ENCODE measurements around the gene CNNM4.
"Not testable (repeated sequence)": the region's sequence is repeated elsewhere in the genome, so short reads cannot be mapped to it uniquely, and the experiment has no call there.

Gene CNNM4

DNA sequence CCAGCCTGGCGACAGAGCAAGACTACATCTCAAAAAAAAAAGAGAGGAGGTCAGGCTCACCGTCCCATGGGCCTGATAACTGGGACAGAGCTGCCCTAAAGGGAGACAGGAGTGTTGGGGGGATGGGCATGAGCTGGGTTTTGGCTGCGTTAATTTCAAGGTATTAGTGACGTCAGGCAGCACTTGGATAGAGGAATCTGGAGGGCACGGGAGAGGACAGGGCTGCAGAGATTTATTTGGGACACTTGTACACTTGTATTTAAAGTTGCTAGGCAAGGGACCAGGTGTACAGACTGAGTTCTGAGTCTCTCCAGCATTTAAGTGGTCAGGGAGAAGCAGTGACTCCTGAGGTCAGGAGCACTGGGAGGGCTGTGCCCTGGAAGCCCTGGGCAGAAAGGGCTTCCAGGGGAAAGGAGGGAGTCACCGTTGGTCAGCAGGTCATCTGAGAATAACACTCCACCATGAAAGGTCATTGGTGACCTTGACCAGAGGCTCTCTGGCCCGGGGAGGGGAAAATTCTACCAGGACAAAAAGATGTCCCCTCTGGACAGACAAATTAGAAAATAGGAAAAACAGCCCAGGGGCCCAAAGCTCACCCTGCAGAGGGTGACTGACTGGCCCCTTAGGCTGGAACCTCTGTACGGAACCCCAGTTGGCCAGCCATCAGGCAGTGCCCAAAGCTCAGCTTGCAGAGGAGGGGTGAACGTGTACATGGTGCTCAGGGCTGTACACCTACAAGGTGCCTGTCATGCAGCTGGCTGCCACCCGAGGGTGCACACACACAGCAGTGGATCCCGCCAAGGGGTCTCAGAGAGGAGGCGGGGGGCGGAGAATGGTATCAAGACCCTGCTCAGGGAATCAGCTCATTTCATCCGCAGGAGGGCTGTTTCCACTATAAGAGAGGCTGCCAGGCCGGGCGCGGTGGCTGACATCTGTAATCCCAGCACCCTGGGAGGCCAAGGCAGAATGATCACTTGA is 32.4 kb downstream of the CNNM4 start:
- DNase-seq (ENCODE audit: low read depth): no peak

DNA sequence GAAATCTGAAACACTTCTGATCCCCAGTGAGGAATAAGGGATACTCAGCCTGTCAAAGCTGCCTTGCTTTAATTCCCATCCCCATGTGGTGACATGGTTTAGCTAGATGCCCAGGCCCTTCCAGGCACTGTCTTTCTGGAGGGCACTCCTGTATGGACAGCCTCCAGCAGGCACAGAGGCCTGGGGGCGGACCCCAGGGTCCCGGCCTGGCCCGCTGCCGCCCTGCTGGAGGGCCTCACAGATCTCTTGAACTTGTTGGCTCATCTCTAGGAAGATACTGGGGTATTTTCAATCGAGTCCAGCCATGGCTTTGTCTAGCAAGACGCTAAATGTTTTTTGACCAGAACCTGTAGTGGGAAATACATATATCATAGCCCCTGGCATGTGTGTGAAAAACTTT is 34.4 kb downstream of the CNNM4 start:
- no peak for DNase-seq (ENCODE audit: low read depth)

DNA sequence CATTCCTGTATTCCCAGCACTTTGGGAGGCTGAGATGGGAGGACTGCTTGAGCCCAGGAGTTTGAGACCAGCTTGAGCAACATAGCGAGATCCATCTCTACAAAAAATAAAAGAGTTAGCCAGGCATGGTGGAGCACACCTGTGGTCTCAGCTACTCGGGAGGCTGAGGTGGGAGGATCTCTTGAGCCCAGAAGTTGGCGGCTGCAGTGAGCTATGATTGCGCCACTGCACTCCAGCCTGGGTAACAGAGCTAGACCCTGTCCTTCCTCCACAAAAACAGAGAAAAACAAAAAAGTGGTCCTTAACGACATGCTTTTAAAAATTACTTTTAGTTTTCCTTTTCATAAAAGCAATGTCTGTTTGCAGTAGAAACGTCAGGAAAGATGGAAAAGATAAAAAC is 35.8 kb downstream of the CNNM4 start:
- DNase-seq (ENCODE audit: low read depth): not testable (repeated sequence)

DNA sequence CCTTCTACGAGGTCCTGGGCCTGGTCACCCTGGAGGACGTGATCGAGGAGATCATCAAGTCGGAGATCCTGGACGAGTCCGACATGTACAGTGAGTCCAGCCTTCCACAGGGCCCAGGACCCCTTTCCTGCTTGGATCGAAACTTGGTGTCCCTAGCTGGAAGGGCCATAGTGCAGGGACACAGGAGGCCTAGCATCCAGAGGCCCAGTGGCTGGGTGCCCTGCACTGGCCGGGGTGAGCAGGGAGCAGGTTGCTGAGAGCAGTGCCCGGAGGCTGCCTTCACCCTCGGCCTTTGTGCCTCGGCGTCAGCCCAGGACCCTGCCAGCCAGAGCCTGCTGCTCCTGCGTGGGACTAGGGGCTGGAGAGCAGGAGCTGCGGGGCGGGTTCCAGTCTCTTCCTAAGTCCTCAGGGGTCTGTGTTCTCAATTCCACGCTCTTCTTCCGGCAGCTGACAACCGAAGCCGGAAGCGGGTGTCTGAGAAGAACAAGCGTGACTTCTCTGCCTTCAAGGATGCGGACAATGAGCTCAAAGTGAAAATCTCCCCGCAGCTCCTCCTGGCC is 36.4 kb downstream of the CNNM4 start:
- DNase-seq (ENCODE audit: low read depth): no peak

DNA sequence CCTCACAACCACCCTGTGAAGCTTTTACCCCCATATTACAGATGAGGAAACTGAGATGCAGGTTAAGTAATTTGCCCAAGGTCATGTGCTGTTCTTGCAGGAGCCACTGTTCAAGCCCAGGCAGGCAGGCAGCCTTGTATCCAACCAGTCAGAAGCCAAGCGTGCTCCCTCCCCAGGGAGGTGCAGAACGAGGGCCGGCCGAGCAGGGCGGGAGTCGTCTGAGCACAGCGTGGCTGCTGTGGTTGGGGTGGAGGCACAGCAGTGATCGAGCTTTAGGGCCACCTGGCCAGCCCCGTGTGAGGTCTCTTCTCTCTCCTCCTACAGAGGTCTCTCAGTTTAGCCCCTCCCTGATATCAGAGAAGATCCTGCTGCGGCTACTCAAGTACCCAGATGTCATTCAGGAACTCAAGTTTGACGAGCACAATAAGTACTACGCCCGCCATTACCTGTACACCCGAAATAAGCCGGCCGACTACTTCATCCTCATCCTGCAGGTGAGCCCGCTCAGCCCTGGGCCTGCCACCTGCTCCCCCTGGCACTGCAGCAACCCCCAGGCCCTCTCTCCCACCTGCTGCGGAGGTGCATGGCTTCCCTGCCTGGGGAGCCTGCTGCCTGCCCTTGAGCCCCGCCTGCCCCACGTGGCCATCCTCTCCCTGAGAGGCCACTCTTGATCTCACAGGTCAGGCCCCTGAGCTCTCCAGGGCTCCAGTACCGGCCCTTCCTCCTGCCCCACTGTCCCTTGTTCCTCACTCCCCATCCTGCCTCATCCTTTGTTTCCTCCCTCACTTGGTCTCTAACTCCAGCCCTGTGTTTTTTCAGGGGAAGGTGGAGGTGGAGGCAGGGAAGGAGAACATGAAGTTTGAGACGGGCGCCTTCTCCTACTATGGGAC is 38.3 kb downstream of the CNNM4 start:
- DNase-seq (ENCODE audit: low read depth): no peak

DNA sequence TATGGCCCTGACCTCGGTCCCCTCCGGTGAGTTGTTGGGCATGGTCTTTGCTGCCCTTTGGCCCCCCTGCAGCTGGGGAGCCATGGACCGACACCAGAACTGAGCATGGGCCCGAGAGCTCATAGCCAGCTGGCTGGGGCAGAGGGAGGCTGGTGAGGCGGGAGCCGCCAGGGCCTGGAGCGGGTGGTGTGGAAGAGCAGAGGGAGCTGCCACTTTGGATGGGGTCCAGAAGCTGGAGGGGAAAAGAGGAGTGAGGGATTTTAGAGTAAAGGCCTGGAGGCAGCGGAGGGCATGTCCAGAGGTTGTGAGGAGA is 38.9 kb downstream of the CNNM4 start:
- no peak for DNase-seq (ENCODE audit: low read depth)

DNA sequence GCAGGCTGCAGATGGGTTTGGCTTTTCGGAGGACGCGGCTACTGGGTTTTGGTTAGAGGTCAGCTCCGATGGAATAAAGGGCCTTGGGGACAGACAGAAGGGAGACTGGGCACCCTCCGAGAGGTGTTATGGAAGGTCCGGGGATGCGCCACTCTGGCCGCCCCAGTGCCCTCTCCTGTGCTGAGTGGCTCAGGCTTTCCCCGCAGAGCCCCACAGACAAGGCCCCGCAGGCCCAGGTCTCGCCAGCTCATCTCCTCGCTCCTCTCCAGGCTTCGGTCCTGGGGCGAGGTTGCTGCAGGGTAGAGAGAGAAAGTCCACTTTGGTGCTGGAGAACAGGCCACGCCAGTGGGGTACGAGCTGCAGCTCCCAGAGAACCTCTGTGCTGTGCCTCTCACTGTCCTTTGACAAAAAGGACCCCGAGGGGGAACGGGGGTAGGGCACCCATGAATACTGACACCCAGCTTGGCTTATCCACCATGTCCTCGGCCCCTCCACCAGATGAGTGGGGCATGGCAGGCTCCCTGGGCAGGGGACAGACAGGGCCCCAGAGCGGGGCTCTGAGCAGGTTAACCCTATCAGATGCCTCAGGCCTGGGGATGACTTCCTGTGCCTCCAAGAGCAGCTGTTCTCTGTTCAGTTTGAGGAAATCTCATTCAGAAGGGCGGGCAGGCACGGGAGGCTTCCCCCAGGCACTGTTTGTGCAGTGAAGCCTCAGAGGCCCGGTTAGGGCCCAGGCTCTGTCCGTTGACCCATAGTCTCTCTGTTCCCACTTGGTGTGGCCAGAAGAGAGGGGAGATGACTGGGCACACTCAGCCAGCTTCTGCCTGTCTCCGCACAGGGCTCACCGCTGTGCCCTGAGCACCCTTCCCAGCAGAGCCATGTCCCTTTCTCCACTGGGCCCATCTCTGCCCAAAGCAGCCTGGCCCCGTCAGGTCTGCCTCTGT is 39.6 kb downstream of the CNNM4 start:
- no peak for DNase-seq (ENCODE audit: low read depth)

DNA sequence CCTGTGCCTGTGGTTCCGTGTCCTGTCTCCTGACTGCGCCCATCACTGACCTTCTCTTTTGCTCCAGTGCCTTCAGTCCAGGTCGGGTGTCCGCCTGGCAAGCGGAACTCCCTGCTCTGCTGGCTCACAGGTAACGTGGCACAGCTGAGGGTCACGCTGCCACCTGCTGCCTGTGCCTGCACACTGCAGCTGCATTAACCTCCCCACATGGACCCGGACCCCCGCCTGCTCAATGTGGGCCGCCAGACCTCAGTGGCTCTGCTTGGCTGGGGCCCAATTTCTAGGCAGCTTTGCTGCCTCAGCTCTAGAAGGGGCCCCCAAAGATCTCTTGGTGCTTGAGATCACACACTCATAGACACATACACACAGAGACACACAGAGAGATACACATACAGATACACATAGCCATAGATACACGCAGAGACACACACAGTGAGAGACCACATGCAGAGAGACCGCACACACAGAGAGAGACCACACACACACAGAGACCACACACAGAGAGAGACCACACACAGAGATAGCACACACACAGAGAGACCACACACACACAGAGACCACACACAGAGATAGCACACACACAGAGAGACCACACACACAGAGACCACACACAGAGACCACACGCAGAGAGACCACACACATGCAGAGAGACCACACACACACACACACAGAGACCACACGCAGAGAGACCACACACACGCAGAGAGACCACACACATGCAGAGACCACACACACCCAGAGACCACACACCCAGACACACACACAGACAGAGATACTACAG is 40.5 kb downstream of the CNNM4 start:
- peak; percentile 51 for DNase-seq (ENCODE audit: low read depth)

DNA sequence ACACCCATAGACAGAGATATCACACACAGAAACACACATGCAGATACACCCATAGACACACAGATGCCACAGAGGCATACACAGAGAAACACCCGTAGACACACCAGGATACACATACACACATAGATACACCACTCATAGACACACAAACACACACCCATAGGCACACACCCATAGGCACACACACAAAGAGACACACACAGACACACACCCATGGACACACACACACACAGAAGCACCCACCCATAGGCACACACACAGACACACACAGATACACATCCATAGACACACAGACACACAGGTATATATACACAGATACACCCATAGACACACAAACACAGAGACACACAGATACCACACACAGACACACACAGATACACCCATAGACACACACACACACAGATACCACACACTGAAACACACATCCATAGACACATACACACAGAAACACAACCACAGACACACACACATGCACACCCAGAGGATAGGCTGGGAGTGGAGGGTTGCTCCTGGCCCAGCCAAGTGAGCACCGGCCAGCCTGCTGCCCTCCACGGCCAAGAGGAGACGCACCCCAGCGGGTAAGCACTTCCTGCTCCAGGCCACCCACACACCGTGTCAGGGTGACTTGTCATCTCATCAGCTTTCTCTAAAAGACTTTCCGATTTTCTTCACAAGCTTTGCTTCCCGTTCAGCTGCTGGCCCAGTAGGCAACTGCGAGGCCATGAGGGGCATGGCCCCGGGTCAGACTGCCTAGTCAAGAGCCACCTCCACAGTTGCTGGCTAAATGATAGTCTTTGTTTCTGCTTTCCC is 41.3 kb downstream of the CNNM4 start:
- DNase-seq (ENCODE audit: low read depth): no peak

DNA sequence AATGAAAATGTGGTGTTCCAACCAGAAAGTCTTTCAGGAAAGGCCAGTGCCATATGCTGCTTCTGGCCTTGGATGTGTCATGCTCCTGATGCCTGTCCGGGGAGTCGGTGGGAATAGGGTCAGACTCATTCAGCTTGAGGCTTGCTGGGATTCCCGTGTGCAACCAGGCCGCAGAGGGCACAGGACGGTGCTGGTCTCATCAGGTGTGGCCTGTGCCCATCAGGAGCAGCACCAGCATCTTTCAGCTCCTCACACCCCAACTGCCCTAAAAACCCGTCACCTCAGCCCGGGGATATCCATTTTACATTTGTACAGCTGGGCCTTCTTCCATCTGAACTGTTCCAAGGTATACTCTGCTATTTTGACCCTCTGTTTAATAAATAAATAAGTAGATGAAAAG is 42.0 kb downstream of the CNNM4 start:
- DNase-seq (ENCODE audit: low read depth): no peak

DNA sequence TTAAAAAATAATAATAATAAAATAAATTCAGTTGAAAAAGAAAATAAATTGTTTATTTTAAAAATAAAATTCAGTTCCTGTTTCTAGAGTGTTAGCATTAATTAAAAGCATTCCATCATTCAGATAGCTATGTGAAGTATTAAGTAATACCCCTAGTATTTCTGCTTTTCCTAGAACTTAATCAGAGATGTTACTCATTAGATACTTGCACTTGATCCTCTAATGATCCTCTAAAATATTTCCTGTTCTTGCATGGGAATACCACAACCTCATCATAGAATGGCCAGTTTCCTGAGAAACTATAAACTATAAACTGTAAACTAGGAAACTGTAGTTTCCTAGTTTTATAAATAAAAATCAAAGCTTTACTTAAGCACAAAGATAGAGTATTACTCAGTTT is 44.3 kb downstream of the CNNM4 start:
- DNase-seq (ENCODE audit: low read depth): no peak

DNA sequence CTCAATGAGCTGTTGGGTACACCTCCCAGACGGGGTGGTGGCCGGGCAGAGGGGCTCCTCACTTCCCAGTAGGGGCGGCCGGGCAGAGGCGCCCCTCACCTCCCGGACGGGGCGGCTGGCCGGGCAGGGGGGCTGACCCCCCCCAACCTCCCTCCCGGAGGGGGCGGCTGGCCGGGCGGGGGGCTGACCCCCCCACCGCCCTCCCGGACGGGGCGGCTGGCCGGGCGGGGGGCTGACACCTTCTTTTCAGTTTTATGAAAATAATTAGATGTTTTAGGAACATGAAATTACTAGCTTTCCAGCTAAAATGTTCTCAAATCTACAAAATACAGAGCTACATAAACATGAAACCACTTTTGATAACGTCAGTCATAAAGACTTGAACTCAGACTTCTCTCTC is 45.2 kb downstream of the CNNM4 start:
- DNase-seq (ENCODE audit: low read depth): not testable (repeated sequence)

DNA sequence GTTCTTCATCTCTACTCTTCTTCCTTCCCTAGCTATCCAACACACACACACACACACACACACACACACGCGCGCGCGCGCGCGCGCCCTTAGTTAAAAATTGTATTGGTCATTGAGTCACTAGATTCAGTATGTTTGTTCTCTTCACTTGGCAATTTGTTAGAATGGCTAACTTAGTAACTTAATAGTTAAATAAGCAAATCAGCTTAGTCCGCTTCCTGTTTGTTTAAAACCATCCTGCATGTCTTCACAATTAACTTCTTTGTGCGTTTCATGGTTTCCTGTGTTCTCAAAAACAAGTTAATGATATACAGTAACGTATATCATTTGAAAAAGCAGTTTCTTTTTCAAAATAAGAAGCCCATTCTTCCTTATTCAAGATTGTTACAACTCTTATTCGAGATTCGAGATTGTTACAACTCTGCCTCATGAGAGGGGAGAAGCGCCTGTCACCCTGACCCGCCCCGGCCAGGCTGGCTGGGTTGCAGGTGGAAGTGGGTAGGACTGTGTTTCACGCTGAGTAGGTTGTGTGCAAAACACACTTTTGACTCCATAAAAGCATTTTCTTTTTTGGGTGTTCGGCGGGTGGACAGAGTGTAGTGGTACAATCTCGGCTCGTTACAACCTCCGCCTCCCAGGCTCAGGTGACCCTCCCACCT is 45.9 kb downstream of the CNNM4 start:
- no peak for DNase-seq (ENCODE audit: low read depth)

DNA sequence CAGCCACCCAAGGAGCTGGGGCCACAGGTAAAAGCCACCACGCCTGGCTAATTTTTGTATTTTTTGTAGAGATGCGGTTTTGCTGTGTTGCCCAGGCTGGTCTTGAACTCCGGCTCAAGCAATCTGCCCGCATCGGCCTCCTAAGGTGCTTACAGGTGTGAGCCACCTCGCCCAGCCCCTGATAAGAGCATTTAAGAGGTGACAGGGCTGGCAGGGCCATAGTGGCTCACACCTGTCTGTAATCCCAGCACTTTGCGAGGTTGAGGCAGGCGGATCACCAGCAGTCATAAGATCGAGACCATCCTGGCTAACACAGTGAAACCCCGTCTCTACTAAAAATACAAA is 46.4 kb downstream of the CNNM4 start:
- DNase-seq (ENCODE audit: low read depth): no peak

DNA sequence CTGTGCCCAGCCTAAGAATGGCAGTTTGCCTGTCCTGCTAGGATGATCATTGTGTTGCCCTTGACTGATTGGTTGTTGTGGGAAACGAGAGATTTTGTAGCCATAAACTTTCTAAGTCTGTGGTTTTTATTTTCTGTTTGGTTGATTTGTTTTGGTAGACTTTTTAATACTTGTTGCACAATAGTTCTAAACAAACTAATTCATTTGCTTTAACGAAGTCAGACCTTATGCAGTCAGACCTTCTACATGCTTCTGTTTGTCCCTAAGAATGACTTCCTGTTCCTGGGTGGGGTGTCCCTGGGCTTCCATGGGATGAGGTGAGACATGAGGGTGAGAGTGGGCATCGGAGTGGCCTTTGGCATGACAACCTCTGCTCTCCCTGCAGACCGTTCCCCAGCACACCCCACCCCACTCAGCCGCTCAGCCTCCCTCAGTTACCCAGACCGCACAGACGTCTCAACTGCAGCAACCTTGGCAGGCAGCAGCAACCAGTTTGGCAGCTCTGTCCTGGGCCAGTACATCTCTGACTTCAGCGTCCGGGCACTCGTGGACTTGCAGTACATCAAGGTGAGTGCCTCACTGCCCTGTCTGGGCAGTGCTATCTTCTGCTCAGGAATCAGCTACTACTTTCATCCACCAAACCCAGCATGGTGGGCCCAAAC is 47.6 kb downstream of the CNNM4 start:
- DNase-seq (ENCODE audit: low read depth): no peak

DNA sequence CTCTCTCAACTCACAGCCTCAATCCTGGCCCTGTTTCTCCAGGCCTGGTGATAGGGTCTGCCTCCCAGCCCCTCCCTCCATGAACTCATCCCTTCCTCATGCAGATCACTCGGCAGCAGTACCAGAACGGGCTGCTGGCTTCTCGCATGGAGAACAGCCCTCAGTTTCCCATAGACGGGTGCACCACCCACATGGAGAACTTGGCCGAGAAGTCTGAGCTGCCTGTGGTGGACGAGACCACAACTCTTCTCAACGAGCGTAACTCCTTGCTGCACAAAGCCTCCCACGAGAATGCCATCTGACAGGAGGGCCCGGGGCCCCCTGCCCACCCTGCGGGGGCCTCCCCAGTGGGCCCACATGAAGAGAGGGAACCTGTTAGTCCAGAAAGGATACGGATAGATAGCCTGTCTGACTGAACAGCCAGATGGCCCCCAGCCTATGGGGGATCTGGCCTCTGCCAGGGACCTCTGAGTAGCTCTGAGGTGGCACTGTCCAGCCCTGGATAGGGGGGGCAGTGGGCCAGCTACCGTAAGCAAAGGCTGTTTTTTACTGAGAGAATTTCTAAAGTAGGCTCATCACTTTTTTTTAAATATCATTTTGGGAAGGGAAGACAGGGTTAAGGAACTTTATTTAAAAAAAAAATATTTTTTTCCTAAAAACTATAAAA is 48.6 kb downstream of the CNNM4 start:
- no peak for DNase-seq (ENCODE audit: low read depth)

DNA sequence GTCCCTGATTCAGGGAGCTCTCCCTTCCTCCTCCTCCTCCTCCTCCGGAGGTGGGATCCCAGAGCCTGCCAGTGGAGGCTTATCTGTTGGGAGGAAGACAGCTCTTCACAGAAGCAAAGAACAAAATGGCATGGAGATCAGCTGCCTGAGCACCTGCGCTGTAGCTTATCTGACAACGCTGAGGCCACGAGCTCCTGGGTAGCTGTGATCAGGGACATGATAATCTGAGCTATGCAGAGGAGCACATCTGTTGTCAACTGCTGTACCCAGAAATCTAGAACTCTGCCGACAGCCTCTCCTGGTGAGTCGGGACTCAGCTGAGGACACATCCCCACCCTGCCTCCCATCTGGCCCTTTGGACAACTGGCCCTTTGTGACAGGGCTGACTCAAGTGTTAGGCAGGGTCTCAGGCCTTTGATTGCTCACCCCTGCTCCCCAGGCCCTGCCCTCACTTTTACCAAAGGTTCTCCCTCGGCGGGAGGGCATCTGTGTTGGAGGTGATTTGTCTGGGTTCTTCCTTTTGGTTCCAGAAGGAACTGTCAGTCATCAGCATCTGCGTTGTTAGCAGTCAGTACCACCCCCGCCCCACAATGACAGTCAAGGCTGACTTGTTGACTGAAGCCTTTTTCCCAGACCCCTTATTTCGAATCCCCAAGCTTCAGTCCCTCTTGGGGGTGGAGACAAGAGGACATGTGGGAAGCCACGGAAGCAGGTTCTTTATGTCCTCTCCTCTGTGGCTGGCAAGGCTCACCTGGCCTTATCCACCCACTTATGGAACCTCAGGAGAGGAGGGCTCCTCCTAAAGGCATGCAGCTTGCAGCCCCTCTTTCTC is 49.5 kb downstream of the CNNM4 start:
- DNase-seq (ENCODE audit: low read depth): no peak

DNA sequence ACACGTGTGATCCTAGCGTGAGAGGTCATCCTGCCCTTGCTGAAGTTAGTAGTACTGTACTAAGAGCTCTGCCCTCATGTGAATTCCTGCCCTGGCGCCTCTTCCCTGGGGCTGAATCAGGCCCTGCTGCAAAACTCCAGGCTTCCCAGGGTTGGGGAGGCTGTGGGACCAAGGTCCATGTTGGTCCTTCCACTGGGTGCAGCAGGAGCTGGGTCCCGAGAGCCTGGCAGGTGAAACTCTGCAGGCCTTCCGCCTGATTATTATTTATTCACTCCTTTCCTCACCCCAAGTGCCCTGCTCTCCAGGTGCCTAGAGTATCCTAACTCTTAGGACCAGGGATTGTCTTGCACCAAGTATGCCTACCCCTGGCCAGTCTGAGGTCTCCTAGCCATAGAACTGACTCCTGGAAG is 50.1 kb downstream of the CNNM4 start:
- DNase-seq (ENCODE audit: low read depth): no peak
